NB4 (cell line): Measurements from ENCODE around the gene JAZF1.

Experiments used
- CTCF ChIP-seq: IDR thresholded peaks from one replicate; pipeline ENCODE4 v1.5.1; 2012; ENCODE audit warnings: low read depth, low read length
- MYC ChIP-seq: IDR thresholded peaks from 2 replicates; pipeline ENCODE4 v1.6.1; 2011; ENCODE audit warnings: low read depth, low read length
- POLR2A ChIP-seq: IDR thresholded peaks from 2 replicates; pipeline ENCODE4 v1.6.1; 2011; ENCODE audit warnings: mild to moderate bottlenecking; ENCODE audit not compliant: insufficient read length; ENCODE audit errors: extremely low read depth

- TF ChIP-seq POLR2A (no peak), CTCF (no peak), MYC (no peak)
Measured at GRCh38 chr7:27804139-27804538, 376.5 kb downstream of the JAZF1 start.
